Esophagus squamous epithelium (tissue), 5 donors: ENCODE measurements around the gene CD34. TPM values are rescaled to one million over a fixed set of nuclear protein-coding genes. Genes with fewer than 3 reads are reported as not detected.

ENCODE experiments used
- DNase-seq: peaks from one replicate; lab custom pipeline; 2025; lab: John Stamatoyannopoulos, UW
- H3K27ac ChIP-seq, 4 donors: fragments of 200-600 bp; sonication (generic); one replicate each; pipeline ENCODE4 v1.5.1; 2016 to 2019; ENCODE audit warnings: mild to moderate bottlenecking in 1 of 4
- H3K27me3 ChIP-seq, 4 donors: fragments of 200-600 bp; sonication (generic); 1 replicate in 3 of 4; 2 replicates in 1 of 4; pipeline versions ENCODE4 v1.5.1 to v1.6.0; 2017 to 2021; ENCODE audit warnings: antibody characterized with exemption in 1 of 4
- H3K36me3 ChIP-seq, 3 donors: fragments of 200-600 bp; sonication (generic); one replicate each; pipeline ENCODE4 v1.5.1; 2016 to 2019
- H3K4me1 ChIP-seq, 3 donors: fragments of 200-600 bp; sonication (generic); one replicate each; pipeline ENCODE4 v1.5.1; 2017 to 2019
- H3K4me3 ChIP-seq, 4 donors: fragments of 200-600 bp; sonication (generic); 1 replicate in 3 of 4; 2 replicates in 1 of 4; pipeline ENCODE4 v1.5.1; 2016 to 2019; ENCODE audit warnings: mild to moderate bottlenecking in 2 of 4, moderate library complexity in 1 of 4
- H3K9me3 ChIP-seq, 3 donors: fragments of 200-600 bp; sonication (generic); one replicate each; pipeline ENCODE4 v1.5.1; 2016 to 2019
- CTCF ChIP-seq, 6 experiments: fragments of 450-650 bp in 4 of 6; fragments of 200-600 bp in 2 of 6; sonication (generic) in 2 of 6; IDR thresholded peaks; one replicate each; pipeline ENCODE4 v1.5.1; 2016 to 2019; ENCODE audit warnings: antibody characterized with exemption in 6 of 6, mild to moderate bottlenecking in 4 of 6, moderate library complexity in 4 of 6
- POLR2A ChIP-seq, 4 donors: fragments of 450-650 bp; IDR thresholded peaks; one replicate each; pipeline ENCODE4 v1.6.1; 2017; ENCODE audit warnings: antibody characterized with exemption in 4 of 4, mild to moderate bottlenecking in 4 of 4, moderate library complexity in 3 of 4
- WGBS, 2 donors: methylation state at CpG; one replicate each; pipeline ENCODE4 v1.1.5; 2018; 5-methylcytosine and 5-hydroxymethylcytosine counted together
- intact Hi-C: fragments of 100-400 bp; cut with DNase I; formaldehyde crosslinking; loops from one replicate; pipeline ENCODE4 v1.15.0; 2022
- total RNA-seq, 4 donors: library from RNA; depleted of rRNA; stranded (reverse); fragments of >200 nt; gene quantifications; one replicate each; pipeline ENCODE4 v1.1.0, GENCODE V29; 2016
- donor health status: DM: yes; HTN: yes; CAD: no.

Gene CD34
- total RNA-seq, 4 donors from 2014 or later = 1.3 to 32.2 (median 11.0) TPM

GRCh38 chr1:207854001-207854400, 56.9 kb downstream of the CD34 start:
- Histone ChIP-seq H3K4me1 (peaks cover 12 to 93% (median 41%) of the 10 kb centered on the region in 3 donors), H3K9me3 (no peaks in the 10 kb centered on the region), H3K27me3 (no peaks in the 10 kb centered on the region), H3K36me3 (peaks cover 0 to 75% (median 0%) of the 10 kb centered on the region in 3 donors), H3K4me3 (no peak overlapping the region), H3K27ac (peak overlapping the region in 1 of 4 donors; percentile 9)
- WGBS, 2 donors = 77 to 100% methylated on average over 1 to 2 of the region's 2 CpGs
- intact Hi-C loops = no loop called here
- TF ChIP-seq POLR2A (IDR thresholded peaks at IDR 0.05) = no peak
- TF ChIP-seq CTCF (IDR thresholded peaks at IDR 0.05) = no peak
- DNase-seq = no peak

- no peaks in the 10 kb centered on the region for H3K9me3 ChIP-seq
- peak overlapping the region in 2 of 4 donors; percentile 29 to 42 for H3K27ac ChIP-seq
- intact Hi-C loops = no loop called here
- H3K27me3 ChIP-seq = no peaks in the 10 kb centered on the region
- TF ChIP-seq CTCF (IDR thresholded peaks at IDR 0.05) (no peak), POLR2A (IDR thresholded peaks at IDR 0.05) (no peak)
- H3K36me3 ChIP-seq = peaks cover 0 to 68% (median 0%) of the 10 kb centered on the region in 3 donors
- H3K4me3 ChIP-seq = no peak overlapping the region
- H3K4me1 ChIP-seq = peaks cover 17 to 93% (median 40%) of the 10 kb centered on the region in 3 donors
- 33 to 75% methylated on average over 1 of the region's 1 CpG for WGBS, 2 donors
- DNase-seq = no peak
Measured at GRCh38 chr1:207853372-207853757, 57.6 kb downstream of the CD34 start.

GRCh38 chr1:207852576-207853371, 58.2 kb downstream of the CD34 start:
- peak overlapping the region in 3 of 4 donors; percentile 28 to 42 (median 29) for H3K27ac ChIP-seq

GRCh38 chr1:207851696-207852095, 59.2 kb downstream of the CD34 start:
- no peak for DNase-seq
- H3K27ac ChIP-seq = peak overlapping the region in 3 of 4 donors; percentile 39 to 86 (median 45)
- no peaks in the 10 kb centered on the region for H3K9me3 ChIP-seq
- intact Hi-C loops = no loop called here
- H3K4me3 ChIP-seq = no peak overlapping the region
- TF ChIP-seq POLR2A (IDR thresholded peaks at IDR 0.05) (no peak), CTCF (IDR thresholded peaks at IDR 0.05) (no peak)
- peaks cover 0 to 58% (median 0%) of the 10 kb centered on the region in 3 donors for H3K36me3 ChIP-seq
- peaks cover 21 to 92% (median 46%) of the 10 kb centered on the region in 3 donors for H3K4me1 ChIP-seq
- H3K27me3 ChIP-seq = no peaks in the 10 kb centered on the region
- 68 to 93% methylated on average over 4 of the region's 4 CpGs for WGBS, 2 donors

More at GRCh38 chr1:207852576-207853371, 58.2 kb downstream of the CD34 start:
- 68 to 74% methylated on average over 3 to 8 of the region's 9 CpGs for WGBS, 2 donors
- peaks cover 0 to 67% (median 0%) of the 10 kb centered on the region in 3 donors for H3K36me3 ChIP-seq
- H3K4me1 ChIP-seq = peaks cover 21 to 93% (median 44%) of the 10 kb centered on the region in 3 donors
- no peak overlapping the region for H3K4me3 ChIP-seq
- H3K27me3 ChIP-seq = no peaks in the 10 kb centered on the region
- no peaks in the 10 kb centered on the region for H3K9me3 ChIP-seq
- TF ChIP-seq POLR2A (IDR thresholded peaks at IDR 0.05) (no peak), CTCF (IDR thresholded peaks at IDR 0.05) (no peak)
- no peak for DNase-seq
- intact Hi-C loops = no loop called here
